ENCODE measurements around the gene KCNMA1.

KCNMA1 gene

GRCh38 chr10:77634939-77635338, 2.7 kb downstream of the KCNMA1 start:
- no peak for DNase-seq (ENCODE audit: low read depth in 2 of 2)

- no peak for DNase-seq (ENCODE audit: low read depth in 2 of 2)
Measured at GRCh38 chr10:77633376-77633775, 4.2 kb downstream of the KCNMA1 start.

GRCh38 chr10:77631241-77631640, 6.4 kb downstream of the KCNMA1 start:
- no peak for DNase-seq (ENCODE audit: low read depth in 2 of 2)

- no peak for DNase-seq (ENCODE audit: low read depth in 2 of 2)
Measured at GRCh38 chr10:77630507-77630848, 7.1 kb downstream of the KCNMA1 start.

GRCh38 chr10:77629775-77630506, 7.7 kb downstream of the KCNMA1 start:
- DNase-seq (ENCODE audit: low read depth in 2 of 2): no peak

GRCh38 chr10:77628906-77629730, 8.5 kb downstream of the KCNMA1 start:
- no peak for DNase-seq (ENCODE audit: low read depth in 2 of 2)

- no peak for DNase-seq (ENCODE audit: low read depth in 2 of 2)
Measured at GRCh38 chr10:77626266-77626935, 11.2 kb downstream of the KCNMA1 start.

GRCh38 chr10:77625379-77625778, 12.2 kb downstream of the KCNMA1 start:
- no peak for DNase-seq (ENCODE audit: low read depth in 2 of 2)

- no peak for DNase-seq (ENCODE audit: low read depth in 2 of 2)
Measured at GRCh38 chr10:77622889-77623291, 14.7 kb downstream of the KCNMA1 start.

GRCh38 chr10:77620731-77621130, 16.9 kb downstream of the KCNMA1 start:
- no peak for DNase-seq (ENCODE audit: low read depth in 2 of 2)

- no peak for DNase-seq (ENCODE audit: low read depth in 2 of 2)
Measured at GRCh38 chr10:77619964-77620703, 17.5 kb downstream of the KCNMA1 start.

- DNase-seq (ENCODE audit: low read depth in 2 of 2): no peak
Measured at GRCh38 chr10:77618117-77618516, 19.5 kb downstream of the KCNMA1 start.

- DNase-seq (ENCODE audit: low read depth in 2 of 2): no peak
Measured at GRCh38 chr10:77616766-77617165, 20.8 kb downstream of the KCNMA1 start.

GRCh38 chr10:77614778-77615625, 22.6 kb downstream of the KCNMA1 start:
- DNase-seq (ENCODE audit: low read depth in 2 of 2): no peak

GRCh38 chr10:77613476-77614130, 24.0 kb downstream of the KCNMA1 start:
- no peak for DNase-seq (ENCODE audit: low read depth in 2 of 2)

GRCh38 chr10:77611670-77612069, 25.9 kb downstream of the KCNMA1 start:
- DNase-seq (ENCODE audit: low read depth in 2 of 2): no peak

GRCh38 chr10:77611221-77611620, 26.4 kb downstream of the KCNMA1 start:
- no peak for DNase-seq (ENCODE audit: low read depth in 2 of 2)

- DNase-seq (ENCODE audit: low read depth in 2 of 2): no peak
Measured at GRCh38 chr10:77609781-77610272, 27.8 kb downstream of the KCNMA1 start.

GRCh38 chr10:77608281-77608680, 29.3 kb downstream of the KCNMA1 start:
- DNase-seq (ENCODE audit: low read depth in 2 of 2): no peak

GRCh38 chr10:77606751-77607150, 30.9 kb downstream of the KCNMA1 start:
- no peak for DNase-seq (ENCODE audit: low read depth in 2 of 2)

Measured in stimulated activated CD4-positive, alpha-beta T cell treated with anti-CD3 and anti-CD28 coated beads, Interleukin-1b, Interleukin-23, amount 100 ng/mL, for 4 hours (primary cell).